ENCODE results near the gene AKAP10. TPM values are rescaled to one million over a fixed set of nuclear protein-coding genes. Genes with fewer than 3 reads are reported as not detected.

AKAP10 gene
- total RNA-seq, 3 donors from 2014 or later (not counting 1 experiment from before 2014, with no cell fraction given), result 46.2 to 60.9 (median 48.6) TPM

DNA sequence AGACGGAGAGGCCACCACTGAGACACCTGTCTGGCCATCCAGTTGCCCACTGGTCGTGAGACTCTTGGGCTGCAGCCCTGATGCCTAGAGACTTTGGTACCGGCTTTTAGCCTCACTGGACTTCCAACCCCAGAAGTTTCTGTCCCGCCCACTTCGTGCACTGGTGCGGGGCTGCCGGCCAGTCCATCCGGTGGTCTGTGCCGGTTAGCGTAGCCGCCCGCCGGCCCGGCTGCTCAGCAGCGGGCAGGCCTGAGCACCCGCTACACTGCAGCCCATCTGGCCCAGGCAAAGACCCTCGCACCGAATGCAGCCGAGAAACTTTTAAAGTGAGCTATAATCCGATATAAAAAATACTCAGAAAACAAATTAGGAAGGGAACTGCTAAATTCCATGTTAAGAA, 30.7 kb downstream of the AKAP10 start:
- DNase-seq (no peak), ATAC-seq (no peak)
- Histone ChIP-seq H3K9me3 (ENCODE audit: control insufficient read depth, insufficient read depth, low read length) (no peaks in the 10 kb centered on the region), H3K4me3 (ENCODE audit: low read length) (no peak overlapping the region), H3K36me3 (ENCODE audit: control insufficient read depth, insufficient read depth, low read length) (peaks cover 41% of the 10 kb centered on the region), H3K27me3 (ENCODE audit: control insufficient read depth, insufficient read depth, low read length) (no peaks in the 10 kb centered on the region), H3K27ac (ENCODE audit: low read length) (no peak overlapping the region), H3K4me1 (ENCODE audit: control insufficient read depth, insufficient read depth, low read length) (peaks cover 7% of the 10 kb centered on the region)
- H3K4me1 Mint-ChIP-seq, result peaks cover 42 to 46% of the 10 kb centered on the region in 2 donors
- H3K4me3 Mint-ChIP-seq, result no peak overlapping the region
- peaks cover 9% of the 10 kb centered on the region for H3K36me3 Mint-ChIP-seq
- H3K27me3 Mint-ChIP-seq (ENCODE audit: low read depth in 2 of 2), result no peaks in the 10 kb centered on the region
- no peaks in the 10 kb centered on the region for H3K9me3 Mint-ChIP-seq
- TF ChIP-seq, protein P1, sequence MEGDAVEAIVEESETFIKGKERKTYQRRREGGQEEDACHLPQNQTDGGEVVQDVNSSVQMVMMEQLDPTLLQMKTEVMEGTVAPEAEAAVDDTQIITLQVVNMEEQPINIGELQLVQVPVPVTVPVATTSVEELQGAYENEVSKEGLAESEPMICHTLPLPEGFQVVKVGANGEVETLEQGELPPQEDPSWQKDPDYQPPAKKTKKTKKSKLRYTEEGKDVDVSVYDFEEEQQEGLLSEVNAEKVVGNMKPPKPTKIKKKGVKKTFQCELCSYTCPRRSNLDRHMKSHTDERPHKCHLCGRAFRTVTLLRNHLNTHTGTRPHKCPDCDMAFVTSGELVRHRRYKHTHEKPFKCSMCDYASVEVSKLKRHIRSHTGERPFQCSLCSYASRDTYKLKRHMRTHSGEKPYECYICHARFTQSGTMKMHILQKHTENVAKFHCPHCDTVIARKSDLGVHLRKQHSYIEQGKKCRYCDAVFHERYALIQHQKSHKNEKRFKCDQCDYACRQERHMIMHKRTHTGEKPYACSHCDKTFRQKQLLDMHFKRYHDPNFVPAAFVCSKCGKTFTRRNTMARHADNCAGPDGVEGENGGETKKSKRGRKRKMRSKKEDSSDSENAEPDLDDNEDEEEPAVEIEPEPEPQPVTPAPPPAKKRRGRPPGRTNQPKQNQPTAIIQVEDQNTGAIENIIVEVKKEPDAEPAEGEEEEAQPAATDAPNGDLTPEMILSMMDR (IDR thresholded peaks at IDR 0.05), result no peak
- 98% methylated on average over 20 of the region's 20 CpGs for WGBS (ENCODE audit: insufficient coverage)
- intact Hi-C loops (cut with micrococcal nuclease), result no loop called here
- H3K27ac Mint-ChIP-seq, result no peak overlapping the region

DNA sequence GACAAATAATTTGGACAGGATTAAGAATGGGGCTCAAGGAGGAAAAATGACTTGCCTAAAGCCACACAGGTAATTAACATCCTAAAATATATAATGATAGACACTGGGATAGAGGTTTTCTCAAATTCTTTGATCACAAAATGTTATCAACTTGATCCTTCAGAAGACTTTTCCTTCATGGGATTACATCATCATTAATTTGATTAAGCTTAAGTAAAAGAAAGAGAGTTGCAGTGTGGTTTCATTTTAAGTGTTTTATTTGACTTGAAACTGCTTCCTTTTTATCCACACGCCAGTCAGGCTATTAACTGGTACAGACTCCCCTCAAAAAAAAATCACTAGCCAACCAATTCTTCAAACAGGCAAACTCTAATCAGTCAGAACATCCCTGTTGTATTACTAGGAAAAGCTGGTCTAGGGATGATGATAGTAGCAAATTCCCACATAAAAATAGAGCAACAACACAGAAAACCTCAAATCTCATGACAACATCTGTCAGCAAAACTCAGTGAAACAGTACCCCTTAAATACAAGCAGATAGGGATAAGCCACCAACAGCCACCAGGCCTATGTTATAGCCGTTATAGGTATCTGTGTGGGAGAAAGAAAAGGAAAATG, 32.5 kb downstream of the AKAP10 start:
- no peak overlapping the region for H3K4me3 ChIP-seq (ENCODE audit: low read length)
- 93% methylated on average over 1 of the region's 2 CpGs for WGBS (ENCODE audit: insufficient coverage)
- Mint-ChIP-seq H3K27ac (peak overlapping the region; percentile 11 to 17), H3K4me3 (no peak overlapping the region), H3K27me3 (ENCODE audit: low read depth in 2 of 2) (no peaks in the 10 kb centered on the region), H3K36me3 (peaks cover 10% of the 10 kb centered on the region), H3K4me1 (peaks cover 42 to 54% of the 10 kb centered on the region in 2 donors), H3K9me3 (no peaks in the 10 kb centered on the region)
- TF ChIP-seq, protein P1 (IDR thresholded peaks at IDR 0.05), result no peak
- ATAC-seq (no peak), DNase-seq (no peak)
- peaks cover 7% of the 10 kb centered on the region for H3K4me1 ChIP-seq (ENCODE audit: control insufficient read depth, insufficient read depth, low read length)
- peaks cover 55% of the 10 kb centered on the region for H3K36me3 ChIP-seq (ENCODE audit: control insufficient read depth, insufficient read depth, low read length)
- no peak overlapping the region for H3K27ac ChIP-seq (ENCODE audit: low read length)
- no peaks in the 10 kb centered on the region for H3K27me3 ChIP-seq (ENCODE audit: control insufficient read depth, insufficient read depth, low read length)
- intact Hi-C loops (cut with micrococcal nuclease), result no loop called here
- no peaks in the 10 kb centered on the region for H3K9me3 ChIP-seq (ENCODE audit: control insufficient read depth, insufficient read depth, low read length)

DNA sequence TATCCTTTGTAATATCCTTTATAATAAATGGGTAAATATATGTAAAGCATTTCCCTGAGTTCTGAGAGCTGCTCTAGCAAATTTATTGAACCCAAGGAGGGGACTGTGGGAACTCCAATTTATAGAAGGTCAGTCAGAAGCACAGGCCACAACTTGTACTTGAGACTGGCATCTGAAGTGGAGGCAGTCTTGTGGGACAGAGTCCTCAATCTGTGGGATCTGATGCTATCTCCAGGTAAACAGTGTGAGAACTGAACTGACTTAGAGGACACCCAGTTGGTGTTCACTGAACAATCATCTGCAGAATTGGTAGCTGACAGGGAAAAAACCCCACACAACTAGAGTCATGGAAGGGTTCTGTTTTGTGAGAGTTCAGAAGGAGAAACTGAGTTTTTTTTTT, 34.0 kb downstream of the AKAP10 start:
- DNase-seq, result no peak
- H3K4me3 Mint-ChIP-seq, result no peak overlapping the region
- peaks cover 5% of the 10 kb centered on the region for H3K4me1 ChIP-seq (ENCODE audit: control insufficient read depth, insufficient read depth, low read length)
- no peaks in the 10 kb centered on the region for H3K27me3 Mint-ChIP-seq (ENCODE audit: low read depth in 2 of 2)
- peaks cover 40 to 53% of the 10 kb centered on the region in 2 donors for H3K4me1 Mint-ChIP-seq
- peaks cover 69% of the 10 kb centered on the region for H3K36me3 ChIP-seq (ENCODE audit: control insufficient read depth, insufficient read depth, low read length)
- H3K4me3 ChIP-seq (ENCODE audit: low read length), result no peak overlapping the region
- ATAC-seq, result no peak
- TF ChIP-seq, protein P1 (IDR thresholded peaks at IDR 0.05), result no peak
- intact Hi-C loops (cut with micrococcal nuclease), result no loop called here
- peaks cover 21% of the 10 kb centered on the region for H3K36me3 Mint-ChIP-seq
- H3K9me3 Mint-ChIP-seq, result no peaks in the 10 kb centered on the region
- no peak overlapping the region for H3K27ac ChIP-seq (ENCODE audit: low read length)
- H3K27ac Mint-ChIP-seq, result peak overlapping the region; percentile 11 to 17
- H3K27me3 ChIP-seq (ENCODE audit: control insufficient read depth, insufficient read depth, low read length), result no peaks in the 10 kb centered on the region
- no peaks in the 10 kb centered on the region for H3K9me3 ChIP-seq (ENCODE audit: control insufficient read depth, insufficient read depth, low read length)

DNA sequence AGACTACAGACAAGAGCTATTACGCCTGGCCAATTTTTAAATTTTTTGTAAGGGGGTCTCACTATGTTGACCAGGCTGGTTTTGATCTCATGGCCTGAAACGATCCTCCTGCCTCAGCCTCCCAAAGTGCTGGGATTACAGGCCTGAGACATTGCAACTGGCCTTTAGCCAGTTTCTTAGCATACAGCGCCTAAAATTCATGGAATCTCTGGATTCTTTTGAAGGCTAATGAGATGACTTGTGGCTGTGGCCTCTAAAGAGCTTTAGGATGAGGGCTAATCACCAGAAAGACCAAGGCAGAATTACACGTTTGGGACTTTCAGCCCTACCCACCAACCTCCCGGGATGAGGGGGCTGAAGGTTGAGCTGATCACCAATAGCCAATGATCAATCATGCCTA, 34.6 kb downstream of the AKAP10 start:
- ATAC-seq, result no peak
- no peaks in the 10 kb centered on the region for H3K27me3 ChIP-seq (ENCODE audit: control insufficient read depth, insufficient read depth, low read length)
- intact Hi-C loops (cut with micrococcal nuclease), result no loop called here
- Mint-ChIP-seq H3K4me1 (peaks cover 34 to 47% of the 10 kb centered on the region in 2 donors), H3K27ac (peak overlapping the region; percentile 17 to 68), H3K36me3 (peaks cover 20% of the 10 kb centered on the region), H3K9me3 (no peaks in the 10 kb centered on the region), H3K4me3 (no peak overlapping the region), H3K27me3 (ENCODE audit: low read depth in 2 of 2) (no peaks in the 10 kb centered on the region)
- H3K27ac ChIP-seq (ENCODE audit: low read length), result no peak overlapping the region
- H3K4me3 ChIP-seq (ENCODE audit: low read length), result no peak overlapping the region
- 88% methylated on average over 5 of the region's 5 CpGs for WGBS (ENCODE audit: insufficient coverage)
- no peaks in the 10 kb centered on the region for H3K4me1 ChIP-seq (ENCODE audit: control insufficient read depth, insufficient read depth, low read length)
- TF ChIP-seq, protein P1 (IDR thresholded peaks at IDR 0.05), result no peak
- H3K36me3 ChIP-seq (ENCODE audit: control insufficient read depth, insufficient read depth, low read length), result peaks cover 66% of the 10 kb centered on the region
- H3K9me3 ChIP-seq (ENCODE audit: control insufficient read depth, insufficient read depth, low read length), result no peaks in the 10 kb centered on the region
- no peak for DNase-seq
